H1 (cell line): ENCODE measurements around the gene CEP72. TPM values are rescaled to one million over a fixed set of nuclear protein-coding genes. Genes with fewer than 3 reads are reported as not detected.

Experiments used
- CHD1 ChIP-seq: IDR thresholded peaks from 2 replicates; pipeline ENCODE4 v1.6.1; 2012; ENCODE audit warnings: low read depth, low read length, improper control_type of control experiment
- NRF1 ChIP-seq: IDR thresholded peaks from 2 replicates; pipeline ENCODE4 v1.6.1; 2011; ENCODE audit warnings: mild to moderate bottlenecking, low read depth, low read length, improper control_type of control experiment
- SP1 ChIP-seq: IDR thresholded peaks from 2 replicates; pipeline ENCODE4 v1.6.1; 2011; ENCODE audit warnings: low read depth, low read length
- SP2 ChIP-seq: IDR thresholded peaks from 2 replicates; pipeline ENCODE4 v1.6.1; 2012; ENCODE audit warnings: mild to moderate bottlenecking, low read length, inconsistent platforms
- TEAD4 ChIP-seq: IDR thresholded peaks from 2 replicates; pipeline ENCODE4 v1.6.1; 2012; ENCODE audit warnings: low read depth, low read length, inconsistent platforms, mixed read lengths
- polyA plus RNA-seq, 7 experiments: library from polyadenylated mRNA; depleted of rRNA in 3 of 7; stranded (reverse) in 5 of 7; unstranded in 2 of 7; fragments of >200 nt in 5 of 7; fragments of 200-250 nt in 2 of 7; gene quantifications; 1 replicate in 5 of 7; 2 replicates in 1 of 7; 4 replicates in 1 of 7; pipeline versions ENCODE4 v1.2.1 to v1.2.3, GENCODE V29; 2011 to 2013; ENCODE audit warnings: missing spikeins in 2 of 7, mixed read lengths in 2 of 7
- total RNA-seq: library from RNA; stranded (reverse); fragmentation: NEBNext Ultra II Directional; extraction: Animal tissue kit (Norgen Biotek cat#: 25700); gene quantifications from 2 replicates; pipeline ENCODE4 v1.2.1, GENCODE V29; 2021

CEP72 gene
- total and polyA plus RNA-seq, 2 of the 8 experiments (the other 6 are each of a cell fraction or from before 2014, with no cell fraction given) = 13.1 to 19.6 TPM

DNA sequence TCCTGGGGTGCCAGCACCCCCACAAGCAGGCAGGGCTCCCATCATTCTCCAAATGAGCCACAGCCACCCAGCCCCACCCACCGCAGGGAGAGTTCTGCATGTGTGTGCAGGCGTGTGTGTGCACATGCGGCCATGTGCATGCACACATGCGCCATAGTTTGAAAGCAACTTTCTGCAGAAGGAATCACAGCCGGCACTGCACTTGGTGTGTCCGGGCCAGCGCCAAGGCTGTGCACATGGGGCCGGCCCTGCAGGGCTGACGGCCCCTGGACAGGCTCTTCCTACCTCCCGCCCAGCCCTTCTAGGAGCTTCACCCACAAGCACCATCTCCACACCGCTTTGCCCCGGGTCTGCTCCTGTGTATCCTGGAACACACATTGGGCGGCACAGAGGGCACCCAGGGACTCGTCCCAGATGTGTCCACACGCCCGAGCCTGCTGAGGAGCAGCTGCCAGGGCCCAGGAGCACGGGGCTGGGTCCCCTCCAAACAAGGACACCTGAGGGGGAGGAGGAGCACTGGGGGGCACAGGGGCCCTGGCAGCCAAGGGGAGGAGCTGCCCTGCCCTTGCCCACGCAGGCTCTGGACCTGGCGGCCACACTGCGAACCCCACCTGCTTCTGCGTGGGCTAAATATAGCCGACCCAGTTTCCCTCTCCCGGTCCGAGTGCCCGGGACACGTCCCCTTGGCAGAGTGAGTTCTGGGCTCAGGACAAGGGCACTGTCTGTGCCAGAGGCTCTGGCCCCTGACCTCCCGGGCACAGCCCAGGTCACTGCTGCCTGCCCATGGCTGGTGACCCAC, 61.9 kb downstream of the CEP72 start (continued):
- TF ChIP-seq SP2 = no peak
- TF ChIP-seq SP1 = no peak
- no peak for TF ChIP-seq TEAD4
- TF ChIP-seq NRF1 = no peak
- no peak for TF ChIP-seq CHD1
